Ishikawa (cell line): ENCODE results near the gene PLA2G5.

Source experiments
- CEBPB ChIP-seq: IDR thresholded peaks from 2 replicates; pipeline ENCODE4 v1.6.1; 2012
- CREB1 ChIP-seq: IDR thresholded peaks from 2 replicates; pipeline ENCODE4 v1.6.1; 2012; ENCODE audit warnings: low read depth
- EGR1 ChIP-seq: IDR thresholded peaks from 2 replicates; pipeline ENCODE4 v1.6.1; 2012
- EP300 ChIP-seq: IDR thresholded peaks from 2 replicates; pipeline ENCODE4 v1.6.1; 2012; ENCODE audit warnings: borderline replicate concordance
- FOXM1 ChIP-seq: IDR thresholded peaks from 2 replicates; pipeline ENCODE4 v1.6.1; 2012; ENCODE audit warnings: low read depth, borderline replicate concordance
- MAX ChIP-seq: IDR thresholded peaks from 2 replicates; pipeline ENCODE4 v1.6.1; 2012
- NFIC ChIP-seq: IDR thresholded peaks from 2 replicates; pipeline ENCODE4 v1.6.1; 2012
- RAD21 ChIP-seq: IDR thresholded peaks from 2 replicates; pipeline ENCODE4 v1.6.1; 2012; ENCODE audit warnings: low read depth
- REST ChIP-seq: IDR thresholded peaks from 2 replicates; pipeline ENCODE4 v1.6.1; 2012; ENCODE audit warnings: low read depth, mild to moderate bottlenecking
- TAF1 ChIP-seq: IDR thresholded peaks from 2 replicates; pipeline ENCODE4 v1.6.1; 2012; ENCODE audit warnings: low read depth, mild to moderate bottlenecking
- TCF12 ChIP-seq: IDR thresholded peaks from 2 replicates; pipeline ENCODE4 v1.6.1; 2012; ENCODE audit warnings: low read depth
- TEAD4 ChIP-seq: IDR thresholded peaks from 2 replicates; pipeline ENCODE4 v1.6.1; 2012
- USF1 ChIP-seq: IDR thresholded peaks from 2 replicates; pipeline ENCODE4 v1.6.1; 2012
- YY1 ChIP-seq: IDR thresholded peaks from 2 replicates; pipeline ENCODE4 v1.6.1; 2012; ENCODE audit warnings: low read depth
- ZBTB7A ChIP-seq: IDR thresholded peaks from 2 replicates; pipeline ENCODE4 v1.6.1; 2012; ENCODE audit warnings: low read depth

Gene PLA2G5

DNA sequence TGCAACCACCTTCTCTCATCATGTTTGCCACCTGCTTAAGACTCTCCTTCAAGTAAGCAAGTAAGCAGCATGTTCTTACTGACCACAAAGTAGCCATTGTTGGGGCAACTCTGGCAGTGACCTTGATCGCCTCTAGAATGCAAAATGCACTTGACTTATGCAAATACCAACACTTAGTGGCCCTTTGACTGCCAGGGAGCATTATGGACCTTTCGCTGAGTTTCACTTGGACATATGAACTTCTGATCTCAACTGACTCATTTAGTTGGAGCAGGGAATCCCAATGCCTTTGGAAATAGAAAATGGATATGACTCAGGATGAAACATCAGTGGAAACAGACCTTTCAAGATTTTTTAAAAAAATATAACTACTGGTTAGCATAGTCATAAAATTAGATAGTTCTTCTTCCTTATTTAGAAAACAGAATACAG, 6.1 kb upstream of the PLA2G5 start:
- no peak for TF ChIP-seq CEBPB
- no peak for TF ChIP-seq USF1
- no peak for TF ChIP-seq FOXM1
- TF ChIP-seq REST = no peak
- TF ChIP-seq CREB1 = no peak
- TF ChIP-seq EGR1 = no peak
- TF ChIP-seq ZBTB7A = no peak
- no peak for TF ChIP-seq RAD21
- TF ChIP-seq TAF1 = no peak
- no peak for TF ChIP-seq TEAD4
- no peak for TF ChIP-seq TCF12
- no peak for TF ChIP-seq MAX

DNA sequence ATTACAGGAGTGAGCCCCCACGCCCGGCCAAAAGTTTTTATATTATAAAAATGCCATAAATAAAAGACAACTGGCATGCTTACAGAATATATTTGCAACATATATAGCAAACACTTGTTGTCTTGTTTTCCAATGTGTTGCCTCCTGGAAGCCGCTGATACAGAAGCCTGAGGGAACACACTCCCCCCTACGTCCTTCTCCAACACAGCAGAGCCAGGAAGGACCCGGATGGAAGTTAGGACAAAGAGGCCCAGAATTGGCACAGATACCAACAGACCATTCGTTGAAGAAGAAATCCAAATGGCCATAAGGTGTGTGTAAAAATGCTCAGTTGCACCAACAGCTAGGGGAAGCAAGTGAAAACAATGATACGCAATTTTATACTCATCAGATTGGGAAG, 1.3 kb upstream of the PLA2G5 start:
- TF ChIP-seq RAD21 (no peak), TEAD4 (no peak), FOXM1 (no peak), REST (no peak), USF1 (no peak), MAX (no peak), EGR1 (no peak), NFIC (no peak), TCF12 (no peak), ZBTB7A (no peak), CREB1 (no peak), YY1 (no peak), TAF1 (no peak), CEBPB (no peak), EP300 (no peak)

DNA sequence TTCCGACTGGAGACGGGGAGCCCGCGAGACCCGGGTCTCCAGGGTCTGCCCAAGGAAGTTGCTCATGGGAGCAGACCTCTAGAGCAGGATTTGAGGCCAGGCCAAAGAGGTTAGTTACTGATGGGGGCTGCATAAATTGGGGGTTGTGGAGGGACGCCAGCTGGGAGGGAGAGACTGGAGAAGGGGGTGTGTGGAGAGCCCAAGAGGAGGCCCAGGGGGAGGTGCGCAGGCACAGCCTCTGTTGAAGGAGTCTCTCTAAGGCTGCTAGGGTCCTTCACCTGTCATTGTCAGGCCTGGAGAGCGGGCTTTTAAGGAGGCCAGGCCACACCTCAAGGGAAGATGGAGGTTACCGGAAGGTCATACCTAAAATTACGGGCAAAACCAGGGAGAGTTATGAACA, 363 bp downstream of the PLA2G5 start:
- no peak for TF ChIP-seq MAX
- no peak for TF ChIP-seq ZBTB7A
- TF ChIP-seq EP300 = no peak
- no peak for TF ChIP-seq REST
- TF ChIP-seq CEBPB = no peak
- TF ChIP-seq FOXM1 = no peak

DNA sequence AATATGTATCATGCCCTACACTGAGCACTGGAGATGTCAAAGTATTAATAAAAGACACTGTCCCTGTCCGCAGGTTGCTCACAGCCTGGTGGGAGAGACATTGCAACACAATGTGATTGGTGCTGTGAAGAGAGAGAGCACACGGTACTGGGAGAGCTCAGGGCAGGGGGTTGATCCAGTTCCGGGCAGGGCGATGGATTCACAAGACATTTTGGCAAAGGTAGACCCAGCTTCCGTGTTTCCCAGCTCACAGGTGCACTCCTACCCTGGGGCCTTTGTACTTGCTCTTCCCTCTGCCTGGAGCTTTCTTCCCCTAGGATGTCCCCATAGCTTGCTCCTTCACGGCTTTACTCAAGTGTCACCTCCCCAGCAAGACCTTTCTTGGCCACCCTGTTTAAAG, 1.4 kb downstream of the PLA2G5 start:
- TF ChIP-seq CREB1 = no peak
- no peak for TF ChIP-seq TAF1
- no peak for TF ChIP-seq USF1
- TF ChIP-seq TEAD4 = no peak
- no peak for TF ChIP-seq CEBPB
- TF ChIP-seq EGR1 = no peak
- TF ChIP-seq NFIC = no peak
- no peak for TF ChIP-seq EP300
- no peak for TF ChIP-seq REST
- TF ChIP-seq YY1 = no peak
- TF ChIP-seq RAD21 = no peak
- no peak for TF ChIP-seq ZBTB7A
- TF ChIP-seq MAX = no peak
- TF ChIP-seq TCF12 = no peak
- no peak for TF ChIP-seq FOXM1
